K562 (cell line): ENCODE results near the gene CNKSR1. TPM values are rescaled to one million over a fixed set of nuclear protein-coding genes. Genes with fewer than 3 reads are reported as not detected.

Experiments used
- BCOR ChIP-seq: fragments of 450-650 bp; IDR thresholded peaks from 2 replicates; pipeline ENCODE4 v1.6.1; 2016
- CREM ChIP-seq: IDR thresholded peaks from 2 replicates; pipeline ENCODE4 v1.6.1; 2014; ENCODE audit warnings: antibody characterized with exemption, low read depth
- E2F6 ChIP-seq, 2 experiments: IDR thresholded peaks; 2 replicates each; pipeline ENCODE4 v1.6.1; 2011; ENCODE audit warnings: borderline replicate concordance in 1 of 2, control low read depth in 1 of 2, low read depth in 1 of 2, low read length in 1 of 2, mild to moderate bottlenecking in 1 of 2, mixed read lengths in 1 of 2, moderate library complexity in 1 of 2; ENCODE audit not compliant: insufficient read depth in 1 of 2, insufficient read length in 1 of 2, poor library complexity in 1 of 2, severe bottlenecking in 1 of 2; ENCODE audit errors: extremely low read depth in 1 of 2
- EHMT2 ChIP-seq: fragments of 450-650 bp; IDR thresholded peaks from 2 replicates; pipeline ENCODE4 v1.6.1; 2018; ENCODE audit warnings: antibody characterized with exemption
- ELF4 ChIP-seq: fragments of 450-650 bp; formaldehyde crosslinking; IDR thresholded peaks from 2 replicates; pipeline ENCODE4 v1.4.0; 2022; ENCODE audit warnings: missing genetic modification characterization
- GTF2E2 ChIP-seq: fragments of 200-800 bp; sonication (Bioruptor generic); IDR thresholded peaks from 2 replicates; pipeline ENCODE4 v1.6.1; 2016; ENCODE audit warnings: missing genetic modification characterization, missing compliant biosample characterization
- KDM2B ChIP-seq: fragments of 250-450 bp; sonication (Bioruptor Pico); IDR thresholded peaks from 2 replicates; pipeline ENCODE4 v1.8.0; 2021; ENCODE audit warnings: mild to moderate bottlenecking, moderate library complexity
- LARP7 ChIP-seq: fragments of 450-650 bp; IDR thresholded peaks from 2 replicates; pipeline ENCODE4 v1.6.1; 2016
- MLLT1 ChIP-seq, 2 experiments: fragments of 450-650 bp; IDR thresholded peaks; 2 replicates each; pipeline ENCODE4 v1.6.1; 2016
- NCOA1 ChIP-seq: fragments of 450-650 bp; IDR thresholded peaks from 2 replicates; pipeline ENCODE4 v1.6.1; 2016; ENCODE audit warnings: low read depth
- NFIC ChIP-seq: fragments of 450-650 bp; IDR thresholded peaks from 2 replicates; pipeline ENCODE4 v1.6.1; 2017; ENCODE audit warnings: mild to moderate bottlenecking, inconsistent platforms
- PATZ1 ChIP-seq: fragments of 250-450 bp; sonication (Bioruptor Pico); IDR thresholded peaks from 2 replicates; pipeline ENCODE4 v1.5.0; 2020; ENCODE audit warnings: mild to moderate bottlenecking, borderline replicate concordance
- RAD21 ChIP-seq, 2 experiments: fragments of 250-450 bp in 1 of 2; fragments of 450-650 bp in 1 of 2; sonication (Bioruptor Pico) in 1 of 2; formaldehyde crosslinking in 1 of 2; IDR thresholded peaks in 1 of 2; conservative IDR thresholded peaks in 1 of 2; 2 replicates each; pipeline versions ENCODE4 v1.4.0 to v1.8.0; 2020 to 2022; ENCODE audit warnings: mild to moderate bottlenecking in 2 of 2, moderate library complexity in 1 of 2
- SMAD1 ChIP-seq: fragments of 150-350 bp; IDR thresholded peaks from 2 replicates; pipeline ENCODE4 v1.6.1; 2014; ENCODE audit warnings: low read length, low read depth; ENCODE audit not compliant: partially characterized antibody
- TAL1 ChIP-seq: fragments of 450-650 bp; IDR thresholded peaks from 2 replicates; pipeline ENCODE4 v1.6.1; 2016; ENCODE audit warnings: mild to moderate bottlenecking
- TCF3 ChIP-seq: sonication (generic); formaldehyde crosslinking; IDR thresholded peaks from 2 replicates; pipeline ENCODE4 v1.4.0; 2020; ENCODE audit warnings: mild to moderate bottlenecking, missing genetic modification reagents
- ZC3H8 ChIP-seq: fragments of 450-650 bp; IDR thresholded peaks from 2 replicates; pipeline ENCODE4 v1.6.1; 2017
- ZNF696 ChIP-seq: fragments of 250-450 bp; sonication (Bioruptor Pico); conservative IDR thresholded peaks from 2 replicates; pipeline ENCODE4 v1.4.0; 2020; ENCODE audit warnings: mild to moderate bottlenecking, moderate library complexity
- ZNF740 ChIP-seq, 3 experiments: fragments of 200-800 bp in 1 of 3; sonication (Bioruptor generic) in 1 of 3; sonication (generic) in 1 of 3; formaldehyde crosslinking in 1 of 3; IDR thresholded peaks; 2 replicates each; pipeline versions ENCODE4 v1.6.1 to v1.8.0; 2016 to 2022; ENCODE audit warnings: mild to moderate bottlenecking in 2 of 3, missing compliant biosample characterization in 2 of 3, missing genetic modification characterization in 2 of 3, missing genetic modification reagents in 1 of 3
- polyA plus RNA-seq, 8 experiments: library from polyadenylated mRNA; depleted of rRNA in 4 of 8; stranded (reverse) in 5 of 8; unstranded in 3 of 8; fragments of >200 nt; fragmentation: Nextera tagmentation in 2 of 8; fragmentation: Illumina TruSeq in 1 of 8; extraction: Ambion mirVana in 2 of 8; extraction: Trizol in 1 of 8; gene quantifications; 2 replicates each; pipeline versions ENCODE4 v1.2.1 to v1.2.3, GENCODE V29; 2011 to 2014; ENCODE audit warnings: inconsistent platforms in 1 of 8, missing spikeins in 1 of 8
- total RNA-seq, 7 experiments: library from RNA; depleted of rRNA in 6 of 7; stranded (reverse); fragments of >200 nt in 6 of 7; fragmentation: Illumina TruSeq in 2 of 7; extraction: Trizol in 2 of 7; gene quantifications; 2 replicates each; pipeline versions ENCODE4 v1.2.1 to v1.2.3, GENCODE V29; 2011 to 2021; ENCODE audit warnings: low replicate concordance in 1 of 7

Gene CNKSR1
- total and polyA plus RNA-seq, 9 of the 15 experiments (the other 6 are each of a cell fraction or from before 2014, with no cell fraction given): 0.03 to 2.8 (median 1.1) TPM

GRCh38 chr1:26234644-26235370 lies 57.5 kb downstream of the CNKSR1 start (continued):
- no peak for TF ChIP-seq ZNF740 (CRISPR knock-in tag; IDR thresholded peaks at IDR 0.05)
- no peak for TF ChIP-seq ZNF740 (tag; IDR thresholded peaks at IDR 0.05)
- peak; percentile 18; the same call in 1 of the 2 replicates for TF ChIP-seq TCF3 (CRISPR knock-in tag)
- peak; percentile 12 to 55; a peak in 2 of 4 replicates for TF ChIP-seq MLLT1 (IDR thresholded peaks at IDR 0.05)
- TF ChIP-seq NCOA1: peak; percentile 5
- TF ChIP-seq LARP7: peak; percentile 76; the same call in 1 of the 2 replicates
- peak; percentile 25 to 44 for TF ChIP-seq E2F6 (IDR thresholded peaks at IDR 0.05; ENCODE audit: borderline replicate concordance in 1 of 2, extremely low read depth in 1 of 2, insufficient read depth in 1 of 2, insufficient read length in 1 of 2, low read depth in 1 of 2, low read length in 1 of 2, poor library complexity in 1 of 2, severe bottlenecking in 1 of 2)
- peak; percentile 91 for TF ChIP-seq NFIC
- peak; percentile 55 for TF ChIP-seq SMAD1
- TF ChIP-seq RAD21 (CRISPR knock-in tag; conservative IDR thresholded peaks at IDR 0.05 in 1 of 2, IDR thresholded peaks at IDR 0.05 in 1 of 2): peak in 1 of 2 experiments; percentile 18; a peak in 1 of 4 replicates
- no peak for TF ChIP-seq GTF2E2 (tag)
- peak; percentile 16; the same call in 1 of the 2 replicates for TF ChIP-seq BCOR
- 0 out of 2 replicates have a peak, but pooled peaks have one; percentile 10 for TF ChIP-seq ZC3H8
- TF ChIP-seq TAL1: no peak
- no peak for TF ChIP-seq ZNF696 (CRISPR knock-in tag)
- TF ChIP-seq ELF4 (CRISPR knock-in tag): 0 out of 2 replicates have a peak, but pooled peaks have one; percentile 21
- TF ChIP-seq CREM: peak; percentile 69
- peak; percentile 42; the same call in 1 of the 2 replicates for TF ChIP-seq KDM2B (CRISPR knock-in tag)
- TF ChIP-seq EHMT2: no peak
- no peak for TF ChIP-seq PATZ1 (CRISPR knock-in tag)
